Gastrocnemius medialis (tissue), 4 donors: ENCODE data around the gene IER5.

ENCODE experiments used
- POLR2A ChIP-seq, 2 donors: fragments of 450-650 bp; IDR thresholded peaks; one replicate each; pipeline ENCODE4 v1.6.1; 2017; ENCODE audit warnings: antibody characterized with exemption in 2 of 2, mild to moderate bottlenecking in 2 of 2, moderate library complexity in 2 of 2
- TF ChIP-seq, protein P1 (sequence below), 5 experiments: fragments of 450-650 bp in 3 of 5; fragments of 200-600 bp in 2 of 5; sonication (generic) in 2 of 5; IDR thresholded peaks in 4 of 5; conservative IDR thresholded peaks in 1 of 5; 1 replicate in 4 of 5; 2 replicates in 1 of 5; pipeline ENCODE4 v1.5.1; 2016 to 2019; ENCODE audit warnings: antibody characterized with exemption in 5 of 5, mild to moderate bottlenecking in 3 of 5, moderate library complexity in 3 of 5

DNA sequence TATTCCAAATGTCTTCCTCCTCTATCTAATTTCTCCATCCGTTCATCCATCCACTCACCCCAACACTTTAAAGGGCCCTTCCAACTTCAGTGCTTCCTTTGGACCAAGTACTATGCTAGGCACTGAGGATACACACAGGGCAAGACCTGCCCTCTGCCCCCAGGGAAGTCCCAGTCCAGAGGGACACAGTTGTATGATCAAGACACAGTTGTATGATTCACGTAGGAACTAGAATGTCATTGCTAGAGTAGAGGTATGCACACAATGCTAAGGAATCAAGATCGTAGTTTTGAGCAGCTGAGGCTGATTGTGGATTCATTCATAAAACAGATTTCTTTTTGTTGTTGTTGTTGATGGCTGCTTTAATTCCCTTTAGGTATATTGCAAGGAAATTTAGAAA, 11.6 kb upstream of the IER5 start:
- TF ChIP-seq, protein P1, sequence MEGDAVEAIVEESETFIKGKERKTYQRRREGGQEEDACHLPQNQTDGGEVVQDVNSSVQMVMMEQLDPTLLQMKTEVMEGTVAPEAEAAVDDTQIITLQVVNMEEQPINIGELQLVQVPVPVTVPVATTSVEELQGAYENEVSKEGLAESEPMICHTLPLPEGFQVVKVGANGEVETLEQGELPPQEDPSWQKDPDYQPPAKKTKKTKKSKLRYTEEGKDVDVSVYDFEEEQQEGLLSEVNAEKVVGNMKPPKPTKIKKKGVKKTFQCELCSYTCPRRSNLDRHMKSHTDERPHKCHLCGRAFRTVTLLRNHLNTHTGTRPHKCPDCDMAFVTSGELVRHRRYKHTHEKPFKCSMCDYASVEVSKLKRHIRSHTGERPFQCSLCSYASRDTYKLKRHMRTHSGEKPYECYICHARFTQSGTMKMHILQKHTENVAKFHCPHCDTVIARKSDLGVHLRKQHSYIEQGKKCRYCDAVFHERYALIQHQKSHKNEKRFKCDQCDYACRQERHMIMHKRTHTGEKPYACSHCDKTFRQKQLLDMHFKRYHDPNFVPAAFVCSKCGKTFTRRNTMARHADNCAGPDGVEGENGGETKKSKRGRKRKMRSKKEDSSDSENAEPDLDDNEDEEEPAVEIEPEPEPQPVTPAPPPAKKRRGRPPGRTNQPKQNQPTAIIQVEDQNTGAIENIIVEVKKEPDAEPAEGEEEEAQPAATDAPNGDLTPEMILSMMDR (IDR thresholded peaks at IDR 0.05 in 4 of 5, conservative IDR thresholded peaks at IDR 0.05 in 1 of 5): no peak
- no peak for TF ChIP-seq POLR2A (IDR thresholded peaks at IDR 0.05)
